ENCODE results near the gene COL6A5.
"Not testable (repeated sequence)": the region's sequence is repeated elsewhere in the genome, so short reads cannot be mapped to it uniquely, and the experiment has no call there.

COL6A5 gene

GRCh38 chr3:130345487-130346079 is at the start of gene COL6A5:
COL6A5 (plus strand) TSS chr3:130345672; CDS start chr3:130373639, 27,967 bp downstream.
- FAIRE-seq: no peak
- DNase-seq (ENCODE audit: extremely low spot score, insufficient read length, low read depth): no peak

- FAIRE-seq (no peak), DNase-seq (ENCODE audit: extremely low spot score, insufficient read length, low read depth) (no peak)
These were observed 45.9 kb upstream of the COL6A5 start for GRCh38 chr3:130299531-130299930.

- FAIRE-seq (no peak), DNase-seq (ENCODE audit: extremely low spot score, insufficient read length, low read depth) (no peak)
These were observed 44.6 kb upstream of the COL6A5 start for GRCh38 chr3:130300888-130301287.

GRCh38 chr3:130310109-130310508 is 35.4 kb upstream of the COL6A5 start:
- DNase-seq (ENCODE audit: extremely low spot score, insufficient read length, low read depth) (no peak), FAIRE-seq (no peak)

- no peak for DNase-seq (ENCODE audit: extremely low spot score, insufficient read length, low read depth)
- FAIRE-seq: no peak
These were observed 33.1 kb upstream of the COL6A5 start for GRCh38 chr3:130312374-130312773.

- no peak for DNase-seq (ENCODE audit: extremely low spot score, insufficient read length, low read depth)
- no peak for FAIRE-seq
These were observed 29.3 kb upstream of the COL6A5 start for GRCh38 chr3:130316169-130316568.

GRCh38 chr3:130323503-130323902 is 22.0 kb upstream of the COL6A5 start:
- FAIRE-seq: no peak

GRCh38 chr3:130340766-130341165 is 4.7 kb upstream of the COL6A5 start:
- FAIRE-seq: no peak

More at GRCh38 chr3:130323503-130323902, 22.0 kb upstream of the COL6A5 start:
- no peak for DNase-seq (ENCODE audit: extremely low spot score, insufficient read length, low read depth)

GRCh38 chr3:130341388-130341787 is 4.1 kb upstream of the COL6A5 start:
- no peak for FAIRE-seq
- no peak for DNase-seq (ENCODE audit: extremely low spot score, insufficient read length, low read depth)

More at GRCh38 chr3:130340766-130341165, 4.7 kb upstream of the COL6A5 start:
- DNase-seq (ENCODE audit: extremely low spot score, insufficient read length, low read depth): no peak

- FAIRE-seq: no peak
- DNase-seq (ENCODE audit: extremely low spot score, insufficient read length, low read depth): no peak
These were observed 3.6 kb upstream of the COL6A5 start for GRCh38 chr3:130341882-130342281.

- DNase-seq (ENCODE audit: extremely low spot score, insufficient read length, low read depth): no peak
- no peak for FAIRE-seq
These were observed 2.4 kb upstream of the COL6A5 start for GRCh38 chr3:130342821-130343661.

- FAIRE-seq; DNase-seq (ENCODE audit: extremely low spot score, insufficient read length, low read depth): not testable (repeated sequence)
These were observed 2.8 kb downstream of the COL6A5 start for GRCh38 chr3:130348258-130348657.

GRCh38 chr3:130354430-130354829 is 9.0 kb downstream of the COL6A5 start:
- DNase-seq (ENCODE audit: extremely low spot score, insufficient read length, low read depth) (no peak), FAIRE-seq (no peak)

GRCh38 chr3:130374033-130374432 is 28.6 kb downstream of the COL6A5 start:
- FAIRE-seq (no peak), DNase-seq (ENCODE audit: extremely low spot score, insufficient read length, low read depth) (no peak)

GRCh38 chr3:130374908-130375307 is 29.4 kb downstream of the COL6A5 start:
- no peak for FAIRE-seq
- no peak for DNase-seq (ENCODE audit: extremely low spot score, insufficient read length, low read depth)

GRCh38 chr3:130377960-130378676 is 32.6 kb downstream of the COL6A5 start:
- no peak for DNase-seq (ENCODE audit: extremely low spot score, insufficient read length, low read depth)
- no peak for FAIRE-seq

- FAIRE-seq (no peak), DNase-seq (ENCODE audit: extremely low spot score, insufficient read length, low read depth) (no peak)
These were observed 33.3 kb downstream of the COL6A5 start for GRCh38 chr3:130378677-130379191.

- DNase-seq (ENCODE audit: extremely low spot score, insufficient read length, low read depth) (no peak), FAIRE-seq (no peak)
These were observed 33.8 kb downstream of the COL6A5 start for GRCh38 chr3:130379274-130379673.

- DNase-seq (ENCODE audit: extremely low spot score, insufficient read length, low read depth) (no peak), FAIRE-seq (no peak)
These were observed 34.9 kb downstream of the COL6A5 start for GRCh38 chr3:130380398-130380797.

- FAIRE-seq (no peak), DNase-seq (ENCODE audit: extremely low spot score, insufficient read length, low read depth) (no peak)
These were observed 38.0 kb downstream of the COL6A5 start for GRCh38 chr3:130383424-130383823.
